NCI-H2227 treated with DMSO at 0.1 percent for 48 hours (cell line): ENCODE results near the gene F2RL1.
A peak's percentile ranks its signal among the peaks of the same experiment; 100 is the strongest.
"Not testable (repeated sequence)": the region's sequence is repeated elsewhere in the genome, so short reads cannot be mapped to it uniquely, and the experiment has no call there.

ENCODE experiments used
- DNase-seq: peaks from one replicate; lab custom pipeline; 2025; lab: John Stamatoyannopoulos, UW

Gene F2RL1

GRCh38 chr5:76849419-76850291 is 30.8 kb downstream of the F2RL1 start, which contains the start of gene S100Z:
TSS of gene S100Z (plus strand) at chr5:76850014. CDS start at chr5:76875360, 25,346 bp downstream.
- DNase-seq = no peak

- no peak for DNase-seq
Observed at GRCh38 chr5:76850543-76851145, 31.8 kb downstream of the F2RL1 start.

DNA sequence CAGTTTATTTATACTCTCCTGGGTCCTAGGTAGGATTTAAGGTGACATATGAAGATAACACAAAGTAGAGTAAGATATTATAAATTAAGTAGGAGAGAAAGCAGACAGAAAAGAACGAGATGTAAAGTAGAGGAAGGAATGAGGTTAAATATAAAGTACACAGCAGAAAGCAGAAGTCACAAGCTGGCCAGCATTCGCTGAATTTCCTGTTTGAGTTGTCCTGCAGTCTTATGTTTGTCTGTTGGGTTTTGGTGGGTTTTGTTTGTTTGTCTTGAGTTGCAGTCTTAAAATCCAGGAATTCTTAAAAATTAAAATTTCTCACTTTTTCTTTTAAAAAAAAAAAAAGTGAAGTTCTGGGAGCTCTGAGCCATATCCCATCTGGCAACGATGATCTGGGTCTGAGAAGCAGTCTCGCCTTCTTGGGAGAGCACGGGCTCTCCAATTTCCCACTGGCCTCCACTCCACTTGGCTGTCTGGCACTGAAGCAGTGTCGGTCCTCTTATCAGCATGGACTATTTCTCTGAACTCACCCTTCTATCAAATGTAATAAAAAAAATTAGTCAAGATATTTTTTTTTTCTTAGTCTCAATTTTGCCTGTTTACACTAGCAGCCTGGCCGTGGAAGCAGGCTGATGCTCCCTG is 33.0 kb downstream of the F2RL1 start:
- no peak for DNase-seq

DNA sequence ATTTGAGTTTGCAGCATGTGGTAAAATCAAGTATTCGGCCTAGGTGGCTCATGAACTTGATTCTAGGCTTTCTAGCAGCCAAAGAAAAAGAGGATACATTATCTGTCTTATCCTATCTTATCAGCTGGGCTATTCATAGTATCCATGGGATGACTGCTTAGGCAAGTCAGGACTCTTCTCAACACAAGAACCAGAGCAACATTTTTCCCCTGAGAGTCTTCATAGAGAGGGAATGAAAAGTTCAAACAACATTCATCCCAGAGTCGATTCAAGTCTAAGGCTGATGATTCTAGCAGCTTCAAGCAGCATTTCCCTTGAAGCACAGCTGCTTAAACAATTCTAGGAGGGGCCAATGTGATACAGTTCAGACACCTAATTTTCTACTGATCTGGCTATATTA is 33.9 kb downstream of the F2RL1 start:
- no peak for DNase-seq

DNA sequence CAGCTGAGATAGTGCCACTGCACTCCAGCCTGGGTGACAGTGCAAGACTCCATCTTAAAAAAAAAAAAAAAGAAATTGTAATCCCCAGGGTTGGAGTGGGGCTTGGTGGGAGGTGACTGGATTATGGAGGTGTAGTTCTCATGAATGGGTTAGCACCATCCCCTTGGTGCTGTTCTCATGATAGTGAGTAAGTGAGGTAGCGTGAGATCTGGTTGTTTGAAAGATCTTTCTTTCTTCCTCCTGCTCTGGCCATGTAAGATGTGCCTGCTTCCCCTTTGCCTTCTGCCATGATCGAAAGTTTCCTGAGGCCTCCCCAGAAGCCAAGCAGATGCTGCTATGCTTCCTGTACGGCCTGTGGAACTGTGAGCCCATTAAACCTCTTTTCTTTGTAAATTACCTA is 34.9 kb downstream of the F2RL1 start:
- DNase-seq = not testable (repeated sequence)

- DNase-seq = no peak
Observed at GRCh38 chr5:76854644-76855043, 35.8 kb downstream of the F2RL1 start.

DNA sequence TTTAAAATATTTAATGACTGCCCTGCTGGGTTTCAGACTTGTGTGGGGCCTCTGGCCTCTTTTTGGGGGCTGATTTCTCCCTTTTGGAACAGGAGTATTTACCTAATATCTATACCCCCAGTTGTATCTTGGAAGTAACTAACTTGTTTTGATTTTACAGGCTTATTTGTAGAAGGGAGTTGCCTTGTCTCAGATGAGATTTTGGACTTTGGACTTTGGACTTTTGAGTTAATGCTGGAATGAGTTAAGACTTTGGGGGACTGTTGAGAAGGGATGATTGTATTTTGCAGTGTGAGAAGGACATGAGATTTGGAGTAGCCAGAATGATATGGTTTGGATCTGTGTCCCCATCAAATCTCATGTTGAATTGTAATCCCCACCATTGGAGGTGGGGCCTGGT is 36.7 kb downstream of the F2RL1 start:
- not testable (repeated sequence) for DNase-seq

DNA sequence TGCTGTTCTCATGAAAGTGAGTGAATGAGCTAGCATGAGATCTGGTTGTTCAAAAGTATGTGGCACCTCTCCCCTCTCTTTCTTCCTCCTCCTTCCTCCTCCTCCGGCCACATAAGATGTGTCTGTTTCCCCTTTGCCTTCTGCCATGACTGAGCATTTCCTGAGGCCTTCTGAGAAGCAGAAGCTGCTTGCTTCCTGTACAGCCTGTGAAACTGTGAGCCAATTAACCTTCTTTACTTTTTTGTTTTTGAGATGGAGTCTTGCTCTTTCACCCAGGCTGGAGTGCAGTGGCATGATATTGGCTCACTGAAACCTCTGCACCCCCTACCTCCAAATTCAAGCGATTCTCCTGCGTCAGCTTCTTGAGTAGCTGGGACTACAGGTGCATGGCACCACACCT is 37.1 kb downstream of the F2RL1 start:
- DNase-seq = no peak

- not testable (repeated sequence) for DNase-seq
Observed at GRCh38 chr5:76856800-76857199, 38.0 kb downstream of the F2RL1 start.

DNA sequence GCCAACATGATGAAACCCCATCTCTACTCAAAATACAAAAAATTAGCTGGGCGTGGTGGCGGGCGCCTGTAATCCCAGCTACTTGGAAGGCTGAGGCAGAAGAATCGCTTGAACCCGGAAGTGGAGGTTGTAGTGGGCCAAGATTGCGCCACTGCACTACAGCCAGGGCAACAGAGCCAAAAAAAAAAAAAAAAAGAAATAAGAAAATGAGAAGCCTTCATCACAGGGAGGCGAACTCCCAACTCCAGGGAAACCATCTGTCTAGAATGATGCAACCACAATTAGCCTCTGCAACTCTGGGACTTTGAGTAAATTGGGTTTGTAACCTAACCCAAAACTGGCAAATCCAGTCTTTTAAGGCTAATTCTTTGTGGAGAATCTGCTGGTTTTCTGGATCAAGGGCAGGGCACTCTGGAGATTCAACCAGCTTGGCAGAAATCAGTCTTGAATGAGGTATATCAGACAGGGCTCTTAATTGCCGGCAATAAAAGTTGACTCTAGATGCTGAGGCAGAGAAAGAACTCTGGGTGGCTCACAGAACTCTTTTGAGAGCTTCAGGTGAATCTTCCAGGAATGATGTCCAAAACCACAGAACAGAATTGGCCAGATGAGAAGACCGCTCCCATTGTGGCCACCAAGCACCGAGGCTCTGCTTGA is 40.9 kb downstream of the F2RL1 start:
- DNase-seq = no peak

DNA sequence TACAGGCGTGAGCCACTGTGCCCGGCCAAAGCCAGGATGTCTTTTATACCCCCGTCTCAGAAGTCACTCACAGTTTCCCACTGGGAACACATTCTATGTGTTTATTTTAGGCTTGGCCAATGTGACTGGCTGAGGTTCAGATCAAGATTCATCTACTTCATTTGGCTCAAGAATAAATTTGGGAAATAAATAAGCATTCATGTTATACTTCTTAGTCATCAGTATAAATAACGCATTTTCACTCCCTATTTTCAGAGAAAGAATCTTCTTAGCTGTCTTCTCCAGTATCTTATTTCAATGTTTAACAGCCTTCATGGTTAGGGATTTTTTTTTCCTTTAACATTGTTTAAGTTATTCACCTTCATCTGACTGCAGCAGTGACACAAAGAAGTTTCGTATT is 42.8 kb downstream of the F2RL1 start:
- no peak for DNase-seq

GRCh38 chr5:76863001-76863400 is 44.2 kb downstream of the F2RL1 start:
- DNase-seq = no peak

DNA sequence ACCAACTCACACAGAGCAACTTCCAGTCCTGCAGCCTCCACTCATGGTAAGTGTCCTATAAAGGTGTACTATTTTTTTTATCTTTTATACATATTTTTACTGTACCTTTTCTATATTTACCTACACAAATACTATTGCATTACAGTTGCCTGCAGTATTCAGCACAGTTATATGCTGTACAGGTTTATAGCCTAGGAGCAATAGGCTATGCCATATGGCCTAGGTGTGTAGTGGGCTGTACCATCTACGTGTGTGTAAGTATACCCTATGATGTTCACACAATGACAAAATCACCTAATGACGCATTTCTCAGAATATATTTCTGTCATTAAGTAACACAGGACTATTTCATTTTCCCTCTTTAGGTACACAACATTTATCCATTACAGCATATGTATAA is 47.7 kb downstream of the F2RL1 start:
- no peak for DNase-seq

- DNase-seq = no peak
Observed at GRCh38 chr5:76867038-76867437, 48.2 kb downstream of the F2RL1 start.

GRCh38 chr5:76867827-76868693 is 49.2 kb downstream of the F2RL1 start:
- peak; percentile 41 for DNase-seq

- no peak for DNase-seq
Observed at GRCh38 chr5:76870046-76870445, 51.2 kb downstream of the F2RL1 start.

- DNase-seq = no peak
Observed at GRCh38 chr5:76874088-76874581, 55.3 kb downstream of the F2RL1 start.
